ENCODE data around the gene TBATA.

DNA sequence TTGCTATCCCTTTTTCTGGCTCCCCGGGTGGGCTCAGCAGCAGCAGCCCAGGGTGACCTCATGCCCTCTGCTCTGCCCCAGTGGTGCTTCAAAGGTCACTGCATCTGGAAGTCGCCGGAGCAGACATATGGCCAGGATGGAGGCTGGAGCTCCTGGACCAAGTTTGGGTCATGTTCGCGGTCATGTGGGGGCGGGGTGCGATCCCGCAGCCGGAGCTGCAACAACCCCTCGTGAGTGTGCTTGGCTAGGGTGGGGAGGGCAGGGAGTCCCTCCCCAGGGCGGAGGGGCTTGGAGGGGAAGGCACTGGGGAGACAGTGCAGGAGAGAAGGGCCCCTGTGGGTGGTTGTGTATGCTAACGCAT lies 46.4 kb downstream of the TBATA start:
- no peak for TF ChIP-seq CTCF (IDR thresholded peaks at IDR 0.05; ENCODE audit: low read length)
- TF ChIP-seq EZH2 (IDR thresholded peaks at IDR 0.05; ENCODE audit: borderline replicate concordance, low read length) = no peak

Measured in OCI-LY1 (cell line).